OCI-M2 (cell line): ENCODE measurements around the gene WNT11.

Experiments used
- DNase-seq: peaks from one replicate; lab custom pipeline; 2025; ENCODE audit not compliant: unreplicated experiment; lab: John Stamatoyannopoulos, UW

The WNT11 gene

DNA sequence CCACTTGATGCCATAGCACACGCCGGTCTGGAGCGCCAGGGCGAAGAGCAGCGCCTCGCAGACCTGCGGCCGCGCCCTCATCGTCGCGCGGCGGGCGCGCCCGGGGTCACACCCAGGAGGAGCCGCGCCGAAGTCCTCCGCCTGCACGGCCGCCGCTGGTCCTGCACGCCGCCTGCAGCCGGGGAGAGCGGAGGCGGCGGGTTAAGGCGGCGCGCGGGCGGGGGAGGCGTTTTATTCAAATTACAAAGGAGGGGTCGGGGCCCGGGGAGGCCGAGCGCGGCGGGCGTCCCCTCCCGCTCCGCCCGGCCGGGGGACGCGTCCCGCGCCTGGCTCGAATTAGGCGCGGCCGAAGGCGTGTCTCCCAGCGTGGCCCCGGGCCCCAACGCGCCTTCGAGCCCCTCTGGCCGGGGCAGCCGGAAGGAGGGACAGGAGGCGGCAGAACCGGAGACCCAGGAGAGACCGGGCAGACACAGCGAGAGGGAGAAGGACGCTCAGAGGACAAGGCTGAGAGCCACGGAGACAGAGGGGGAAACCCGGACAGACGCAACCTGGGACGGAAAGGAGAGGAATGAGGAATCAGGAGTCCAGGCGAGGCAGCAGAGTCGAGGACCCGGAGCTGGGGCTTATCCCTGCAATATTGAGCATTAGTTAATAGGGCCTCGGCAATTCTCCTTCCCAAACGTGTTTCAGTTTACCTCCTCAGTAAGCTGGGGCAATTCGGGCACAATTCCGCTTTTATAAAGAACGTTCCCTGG is at the start of gene WNT11:
TSS of gene WNT11 (minus strand) at position 176 of the 755 bp plus-strand sequence. CDS start at position 81, 95 bp downstream.
- no peak for DNase-seq

DNA sequence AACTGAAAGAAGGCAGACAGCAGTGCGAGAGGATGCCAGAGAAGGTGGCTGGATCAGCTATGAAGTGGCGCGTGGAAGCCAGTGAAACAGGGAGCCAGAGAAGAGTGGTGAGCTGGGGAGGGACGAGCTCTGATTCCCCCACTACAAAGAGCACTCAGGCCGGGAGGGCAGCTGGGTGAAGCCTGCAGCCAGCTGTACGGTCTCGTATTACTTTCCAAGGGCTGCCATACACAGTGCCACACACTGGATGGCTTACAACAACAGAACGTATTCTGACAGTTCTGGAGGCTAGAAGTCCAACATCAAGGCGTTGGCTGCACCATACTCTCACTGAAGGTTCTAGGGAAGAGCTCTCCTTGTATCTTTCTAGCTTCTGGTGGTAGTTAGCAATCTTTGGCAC is 47.1 kb upstream of the WNT11 start:
- no peak for DNase-seq

DNA sequence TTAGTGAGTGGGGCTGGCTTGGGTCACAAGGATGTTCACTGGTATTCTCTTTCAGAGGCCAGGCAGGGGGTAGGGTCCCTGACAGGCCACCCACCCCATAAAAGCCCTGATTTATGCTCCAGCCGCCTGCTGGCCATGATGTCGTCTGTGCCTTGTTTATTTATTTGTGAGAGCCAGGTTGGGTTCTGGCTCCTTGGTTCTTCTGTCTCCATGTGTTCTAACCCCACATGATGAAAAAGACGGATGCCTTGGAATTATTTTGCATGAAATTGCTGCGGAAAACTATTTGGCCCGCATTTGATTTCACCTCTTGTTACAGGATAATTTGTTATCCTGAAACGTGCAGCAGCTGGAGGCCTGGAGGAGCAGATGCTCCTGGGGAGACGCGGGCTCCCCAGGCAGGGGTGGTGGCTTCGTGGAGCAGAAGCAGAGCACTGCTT is 46.3 kb upstream of the WNT11 start:
- no peak for DNase-seq

DNA sequence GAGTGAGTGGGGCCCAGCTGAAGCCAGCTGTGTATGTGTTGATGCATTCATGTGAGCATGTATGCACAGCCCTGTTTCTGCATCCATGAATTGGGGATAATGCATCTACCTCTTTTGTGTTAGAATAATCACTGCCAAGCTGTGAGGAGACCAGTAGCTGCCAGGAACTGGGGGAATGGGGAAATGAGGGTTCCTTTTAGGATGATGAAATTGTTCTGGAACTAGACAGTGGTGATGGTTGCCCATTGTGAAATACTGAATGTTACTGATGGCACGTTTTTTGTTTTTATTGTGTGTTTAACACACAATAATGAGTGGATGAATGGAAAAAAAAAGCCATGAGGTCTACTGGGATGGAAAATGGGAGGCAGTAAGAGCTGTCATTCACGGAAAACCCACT is 45.3 kb upstream of the WNT11 start:
- DNase-seq: no peak

- no peak for DNase-seq
These were observed 44.9 kb upstream of the WNT11 start for GRCh38 chr11:76251226-76251575.

DNA sequence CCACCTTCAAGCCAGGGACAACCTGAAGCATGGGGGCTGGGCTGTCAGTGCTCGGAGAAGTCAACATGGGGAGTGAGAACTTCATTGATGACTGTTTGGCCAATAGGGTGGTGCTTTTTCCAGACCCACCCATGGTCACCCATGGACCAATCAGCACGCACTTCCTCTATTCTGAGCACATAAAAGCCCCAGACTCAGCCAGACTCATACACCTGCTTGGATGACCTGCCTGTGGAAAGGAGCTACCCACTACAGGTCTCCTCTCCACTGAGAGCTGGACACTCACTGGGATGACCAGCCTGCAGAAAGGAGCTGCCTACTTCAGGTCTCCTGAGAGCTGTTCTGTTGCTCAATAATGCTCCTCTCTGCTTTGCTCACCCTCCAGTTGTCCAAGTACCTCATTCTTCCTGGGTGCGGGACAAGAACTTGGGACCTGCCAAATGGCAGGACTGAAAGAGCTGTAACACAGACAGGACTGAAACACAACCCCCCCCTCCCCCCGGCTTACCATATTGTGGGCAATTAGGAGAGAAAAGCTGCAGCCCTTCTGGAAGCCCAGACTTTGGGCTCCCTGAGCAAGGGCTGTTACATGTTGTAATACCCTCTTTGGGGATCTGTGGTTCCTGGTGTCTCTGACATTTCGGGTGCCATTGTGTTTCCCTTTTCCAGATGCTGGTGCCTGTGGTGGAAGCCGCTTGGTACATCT is 44.4 kb upstream of the WNT11 start:
- no peak for DNase-seq

DNA sequence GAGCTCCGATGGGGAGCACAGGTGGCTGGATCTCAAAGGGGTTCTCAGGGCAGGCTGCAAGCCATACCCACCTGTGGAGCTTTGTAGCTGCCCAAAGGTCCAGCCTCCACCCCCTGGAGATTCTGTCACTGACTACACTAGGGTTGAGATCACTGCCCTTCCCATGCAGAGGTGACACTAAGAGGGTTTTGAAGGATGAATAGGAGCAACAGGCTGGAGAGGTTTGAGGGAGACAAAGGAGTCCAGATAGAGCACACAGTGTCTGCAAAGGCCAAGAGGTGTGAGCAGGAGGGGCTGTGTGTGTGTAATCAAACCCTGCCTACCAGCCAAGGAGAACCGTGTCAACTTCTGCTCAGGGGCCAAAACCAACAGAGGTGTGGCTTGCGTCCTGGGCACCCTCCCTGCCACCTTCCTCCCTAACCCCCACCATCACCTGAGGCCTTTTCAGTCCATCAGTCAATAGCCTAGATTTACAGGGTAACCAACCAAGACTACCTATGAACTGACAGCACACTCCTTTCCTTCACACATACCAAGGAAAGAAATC is 43.0 kb upstream of the WNT11 start:
- DNase-seq: no peak

DNA sequence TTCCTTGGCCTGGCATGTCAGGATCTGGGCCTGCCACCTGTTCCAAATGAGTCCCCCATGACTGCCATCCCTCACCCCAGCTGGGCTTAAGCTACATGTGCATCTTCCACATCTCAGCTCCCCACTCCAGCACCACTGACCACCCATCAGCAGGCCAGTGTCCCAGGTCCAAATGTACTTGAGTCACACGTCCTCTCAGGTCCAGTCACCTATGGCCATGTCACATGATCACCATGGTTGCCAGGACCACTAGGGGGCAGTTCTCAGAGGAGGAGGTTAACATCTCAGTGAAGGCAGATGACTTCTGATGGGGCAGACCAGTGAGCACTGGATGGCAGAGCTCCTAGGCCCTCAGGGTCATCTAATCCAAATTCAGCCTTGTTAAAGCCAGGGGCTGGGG is 41.9 kb upstream of the WNT11 start:
- DNase-seq: no peak

- no peak for DNase-seq
These were observed 40.8 kb upstream of the WNT11 start for GRCh38 chr11:76247091-76247490.

- no peak for DNase-seq
These were observed 40.1 kb upstream of the WNT11 start for GRCh38 chr11:76246271-76246933.

GRCh38 chr11:76245720-76246119 is 39.4 kb upstream of the WNT11 start:
- no peak for DNase-seq

GRCh38 chr11:76244316-76244851 is 38.1 kb upstream of the WNT11 start:
- no peak for DNase-seq

DNA sequence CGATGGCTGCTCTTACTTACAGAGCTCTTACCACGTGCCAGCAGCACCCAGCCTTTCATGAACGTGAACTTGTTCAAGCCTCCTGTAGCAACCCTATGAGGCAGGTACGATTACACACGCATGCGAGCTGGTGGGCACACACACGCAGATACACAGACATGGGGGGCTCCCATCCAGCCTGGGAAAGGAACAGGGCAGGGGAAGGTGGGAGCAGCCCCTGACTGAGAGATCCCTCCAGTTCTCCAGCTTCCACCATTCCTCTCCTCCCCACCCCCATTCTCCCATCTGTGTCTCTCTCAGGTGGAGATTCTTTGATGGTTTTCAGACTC is 37.6 kb upstream of the WNT11 start:
- no peak for DNase-seq

- DNase-seq: no peak
These were observed 37.1 kb upstream of the WNT11 start for GRCh38 chr11:76243193-76243956.

- no peak for DNase-seq
These were observed 35.9 kb upstream of the WNT11 start for GRCh38 chr11:76242004-76242779.

DNA sequence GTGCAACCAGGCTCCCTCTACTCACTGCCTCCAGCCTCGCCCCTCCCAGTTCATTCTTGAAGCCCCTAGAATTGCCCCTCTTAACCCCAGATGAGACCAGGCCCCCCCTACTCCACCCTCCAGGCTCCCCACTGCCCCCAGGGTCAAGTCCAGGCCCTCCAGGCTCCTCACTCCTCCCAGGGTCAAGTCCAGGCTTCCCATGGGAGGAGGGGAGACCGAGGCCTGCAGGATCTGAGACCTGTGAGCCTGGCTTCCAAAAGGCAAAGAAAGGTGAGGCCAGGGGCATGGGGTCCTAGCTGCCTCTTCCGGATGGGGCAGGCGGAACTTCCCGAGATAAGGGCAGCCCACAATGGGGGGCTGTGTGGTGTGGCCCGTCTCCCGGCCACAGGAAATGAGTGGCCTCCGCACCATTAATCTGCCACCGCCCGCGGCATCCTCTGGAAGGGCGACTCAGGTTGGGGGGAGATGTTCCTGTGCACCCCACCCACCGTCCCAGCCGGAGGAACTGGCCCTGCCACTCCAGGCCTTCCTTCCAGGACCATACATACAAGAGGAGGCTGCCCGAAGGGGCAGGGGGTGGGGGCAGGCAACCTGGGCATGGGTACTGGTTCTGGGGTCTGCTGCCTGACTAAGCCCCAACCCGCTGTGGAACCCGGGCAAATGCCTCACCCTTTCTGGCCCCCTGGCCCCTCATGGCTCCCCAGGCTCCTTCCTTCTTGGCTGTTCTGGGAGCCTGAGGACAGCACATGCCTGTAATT is 35.1 kb upstream of the WNT11 start:
- DNase-seq: no peak

DNA sequence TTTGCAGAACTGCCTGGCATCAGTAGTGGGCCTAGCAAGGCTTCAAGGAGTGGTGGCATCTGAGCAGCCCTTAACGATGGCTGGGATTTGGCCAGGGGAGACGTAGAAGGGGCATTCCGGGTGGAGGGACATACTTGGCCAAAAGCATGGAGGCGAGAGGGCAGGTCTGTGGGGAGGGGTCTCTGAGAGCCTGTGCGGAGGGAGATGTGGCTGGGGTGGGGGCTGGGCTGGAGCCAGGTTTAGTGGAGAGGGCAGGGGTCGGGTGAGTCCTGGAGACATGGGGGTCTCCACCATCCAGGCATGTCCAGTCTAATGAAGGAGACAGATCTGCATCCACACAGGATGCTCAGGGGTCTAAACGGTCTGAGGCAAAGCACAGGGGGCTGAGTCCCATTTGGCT is 34.4 kb upstream of the WNT11 start:
- no peak for DNase-seq

- no peak for DNase-seq
These were observed 33.8 kb upstream of the WNT11 start for GRCh38 chr11:76240161-76240540.

DNA sequence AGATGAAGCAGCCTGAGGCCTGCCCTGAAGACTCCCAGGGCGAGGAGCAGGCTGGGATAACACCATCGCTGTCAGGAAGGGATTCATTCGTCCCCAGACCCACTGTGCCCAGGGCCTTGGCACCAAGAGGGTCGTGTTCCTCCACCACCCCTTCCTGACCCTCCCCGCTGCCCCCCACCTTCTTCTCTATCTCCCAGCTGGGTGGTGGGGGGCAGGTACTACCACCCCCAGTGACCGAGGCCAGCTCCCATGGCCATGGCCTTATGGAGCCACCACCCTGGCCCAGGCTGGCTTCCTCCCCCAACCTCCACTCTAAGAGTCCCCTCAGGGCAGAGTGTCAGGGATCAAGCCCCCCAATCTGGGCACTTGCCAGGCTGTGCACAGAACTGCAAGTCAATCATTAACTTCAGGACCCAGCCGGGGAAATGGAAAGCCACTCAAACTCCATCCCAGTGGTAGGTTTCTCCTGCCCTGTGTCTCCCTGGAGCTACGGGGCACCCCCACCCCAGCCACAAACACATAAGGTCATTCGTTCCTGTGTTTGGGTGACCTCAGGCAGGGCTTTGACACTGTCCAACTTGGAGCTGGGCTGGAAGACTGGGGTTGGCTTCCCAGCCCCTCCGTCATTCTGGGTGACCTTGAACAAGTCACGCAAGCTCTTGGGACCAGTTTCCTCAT is 33.3 kb upstream of the WNT11 start:
- no peak for DNase-seq
